BJ (cell line): ENCODE data around the gene HSPA4. TPM values are rescaled to one million over a fixed set of nuclear protein-coding genes. Genes with fewer than 3 reads are reported as not detected.
A peak's percentile ranks its signal among the peaks of the same experiment; 100 is the strongest.

ENCODE experiments used
- CTCF ChIA-PET: fragments of 350-600 bp; formaldehyde crosslinking; extraction: SDS; loops from one replicate; lab custom pipeline; 2021; ENCODE audit warnings: antibody characterized with exemption, inconsistent platforms; lab: Yijun Ruan, JAX
- POLR2A ChIA-PET: fragments of 300-600 bp; sonication (Branson Sonifier 250); formaldehyde crosslinking; extraction: SDS; loops from one replicate; lab custom pipeline; 2021; ENCODE audit warnings: antibody characterized with exemption; lab: Charles Lee
- DNase-seq: peaks from one replicate; pipeline ENCODE4 v3.0.0-alpha.2; 2011; ENCODE audit warnings: low read depth
- H3K27me3 ChIP-seq: 2 replicates; pipeline ENCODE4 v1.6.0; 2011; ENCODE audit warnings: low read length; ENCODE audit not compliant: control insufficient read depth, insufficient read depth
- H3K36me3 ChIP-seq: 2 replicates; pipeline ENCODE4 v1.5.1; 2011; ENCODE audit warnings: low read length; ENCODE audit not compliant: control insufficient read depth, insufficient read depth
- H3K4me3 ChIP-seq: 2 replicates; pipeline ENCODE4 v1.5.1; 2011; ENCODE audit warnings: low read depth, mild to moderate bottlenecking, control low read depth, low read length
- CTCF ChIP-seq: IDR thresholded peaks from 2 replicates; pipeline ENCODE4 v1.5.1; 2011; ENCODE audit warnings: low read depth, mild to moderate bottlenecking, control low read depth, inconsistent platforms, low read length, moderate library complexity; ENCODE audit not compliant: insufficient read depth
- polyA plus RNA-seq: library from polyadenylated mRNA; depleted of rRNA; stranded (reverse); fragments of >200 nt; gene quantifications from 2 replicates; pipeline ENCODE4 v1.2.3, GENCODE V29; 2011

Gene HSPA4
- polyA plus RNA-seq, 1 experiment, result 16.8 TPM

GRCh38 chr5:133109655-133110483, 58.1 kb downstream of the HSPA4 start:
- peaks cover 2% of the 10 kb centered on the region; the same call in 1 of the 2 replicates for H3K27me3 ChIP-seq
- ChIA-PET CTCF (interaction anchor here (1.0 to 2.2 kb wide), 10 partner anchors 10 to 868 kb away, joined by 3 to 12 read pairs (median 6); no protein-coding TSS in a partner anchor), POLR2A (interaction anchor here (0.6 kb wide), 1 partner anchor 147 kb away, joined by 3 read pairs; no protein-coding TSS in a partner anchor)

GRCh38 chr5:133110709-133111108, 58.9 kb downstream of the HSPA4 start:
- no peak for TF ChIP-seq CTCF
- peaks cover 2% of the 10 kb centered on the region for H3K36me3 ChIP-seq
- POLR2A ChIA-PET, result interaction anchor here (0.6 kb wide), 1 partner anchor 148 kb away, joined by 3 read pairs; no protein-coding TSS in a partner anchor
- CTCF ChIA-PET, result interaction anchor here (0.5 to 2.2 kb wide), 22 partner anchors 8 to 867 kb away, joined by 3 to 12 read pairs (median 4); no protein-coding TSS in a partner anchor
- no peak overlapping the region for H3K4me3 ChIP-seq
- peaks cover 4% of the 10 kb centered on the region; the same call in 1 of the 2 replicates for H3K27me3 ChIP-seq
- no peak for DNase-seq

More at GRCh38 chr5:133109655-133110483, 58.1 kb downstream of the HSPA4 start:
- no peak for TF ChIP-seq CTCF
- no peak overlapping the region for H3K4me3 ChIP-seq
- peaks cover 2% of the 10 kb centered on the region for H3K36me3 ChIP-seq
- no peak for DNase-seq

- peak; percentile 19 for DNase-seq
- Histone ChIP-seq H3K27me3 (peaks cover 4% of the 10 kb centered on the region; the same call in 1 of the 2 replicates), H3K4me3 (no peak overlapping the region), H3K36me3 (no peaks in the 10 kb centered on the region)
- CTCF ChIA-PET, result interaction anchor here (0.6 to 2.2 kb wide), 19 partner anchors 9 to 839 kb away, joined by 3 to 12 read pairs (median 4); no protein-coding TSS in a partner anchor
- peak; percentile 88 for TF ChIP-seq CTCF
- POLR2A ChIA-PET, result no interaction called here
Measured at GRCh38 chr5:133111299-133111698, 59.5 kb downstream of the HSPA4 start.

DNA sequence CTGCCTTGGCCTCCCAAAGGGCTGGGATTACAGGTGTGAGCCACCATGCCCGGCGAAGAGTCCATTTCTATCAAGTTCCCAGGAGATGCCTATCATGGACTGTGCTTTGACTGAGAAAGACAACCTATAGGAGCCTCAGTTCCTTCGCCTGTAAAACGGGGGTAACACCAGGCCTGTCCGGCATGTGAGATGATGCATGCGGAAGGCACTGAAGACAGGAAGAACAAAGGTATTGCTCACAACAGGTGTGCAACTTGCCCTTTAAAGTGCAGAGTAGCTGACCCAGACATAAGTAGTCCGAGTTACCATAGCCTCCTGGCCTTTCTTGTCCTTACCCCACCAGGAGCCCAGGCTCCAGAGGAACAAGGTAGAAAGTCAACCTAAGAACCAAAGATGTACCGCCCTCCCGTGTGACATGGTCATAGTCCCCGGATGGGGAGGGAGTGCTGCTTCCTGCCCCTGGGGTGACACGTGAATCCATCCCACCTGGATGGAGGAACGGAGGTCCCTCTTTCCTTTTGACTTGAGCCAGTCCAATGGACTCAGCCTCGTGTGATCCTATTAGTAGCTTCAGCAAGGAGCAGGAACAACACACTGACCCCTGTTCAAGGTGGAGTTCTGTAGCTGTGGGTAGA, 60.3 kb downstream of the HSPA4 start:
- DNase-seq, result no peak
- peaks cover 7% of the 10 kb centered on the region for H3K27me3 ChIP-seq
- no peaks in the 10 kb centered on the region for H3K36me3 ChIP-seq
- no peak for TF ChIP-seq CTCF
- CTCF ChIA-PET, result interaction anchor here (0.6 to 2.2 kb wide), 10 partner anchors 8 to 758 kb away, joined by 3 to 11 read pairs (median 4); no protein-coding TSS in a partner anchor
- no peak overlapping the region for H3K4me3 ChIP-seq
- POLR2A ChIA-PET, result no interaction called here
